OCI-LY3 (cell line): ENCODE results near the gene MAPT.

Experiments
- H2AFZ ChIP-seq: fragments of 200-600, 300-600 bp; shearing (Covaris generic); 2 replicates; pipeline ENCODE4 v1.6.0; 2014; ENCODE audit warnings: antibody characterized with exemption, low read depth, low read length
- H3K27ac ChIP-seq: fragments of 200-600, 300-600 bp; sonication (generic); 2 replicates; pipeline ENCODE4 v1.5.1; 2014; ENCODE audit warnings: mild to moderate bottlenecking, low read length, moderate library complexity, mixed read lengths
- H3K27me3 ChIP-seq: fragments of 200-600, 300-600 bp; sonication (generic); 2 replicates; pipeline ENCODE4 v1.6.1; 2014; ENCODE audit warnings: low read depth, low read length, mixed read lengths
- H3K36me3 ChIP-seq: fragments of 200-600, 300-600 bp; sonication (generic); replicated peaks from 2 replicates; pipeline ENCODE3; 2014; ENCODE audit warnings: low read depth, low read length, mixed read lengths
- H3K4me1 ChIP-seq: fragments of 300-600, 200-600 bp; sonication (generic); 2 replicates; pipeline ENCODE4 v1.6.1; 2014; ENCODE audit warnings: low read length, mixed read lengths
- H3K4me2 ChIP-seq: fragments of 200-600, 300-600 bp; sonication (generic); 2 replicates; pipeline ENCODE4 v1.6.1; 2014; ENCODE audit warnings: low read length, mixed read lengths
- H3K4me3 ChIP-seq: fragments of 300-600, 200-600 bp; sonication (generic); 2 replicates; pipeline ENCODE4 v1.5.1; 2014; ENCODE audit warnings: antibody characterized with exemption, mild to moderate bottlenecking, low read length, moderate library complexity
- H3K79me2 ChIP-seq: fragments of 300-600, 200-600 bp; shearing (Covaris generic); 2 replicates; pipeline ENCODE4 v1.6.1; 2014; ENCODE audit warnings: mild to moderate bottlenecking, low read length, mixed read lengths
- H3K9ac ChIP-seq: fragments of 300-600, 200-600 bp; shearing (Covaris generic); 2 replicates; pipeline ENCODE4 v1.6.0; 2014; ENCODE audit warnings: mild to moderate bottlenecking, low read length, moderate library complexity
- H3K9me3 ChIP-seq: fragments of 200-600, 300-600 bp; shearing (Covaris generic); 2 replicates; pipeline ENCODE4 v1.6.1; 2014; ENCODE audit warnings: low read length, mixed read lengths; ENCODE audit not compliant: insufficient read depth
- H4K20me1 ChIP-seq: fragments of 200-600, 300-600 bp; sonication (generic); 2 replicates; pipeline ENCODE4 v1.6.1; 2016; ENCODE audit warnings: low read length, mixed read lengths; ENCODE audit not compliant: insufficient read depth
- CTCF ChIP-seq: fragments of 200-600, 300-600 bp; sonication (generic); IDR thresholded peaks from 2 replicates; pipeline ENCODE4 v1.5.1; 2014; ENCODE audit warnings: antibody characterized with exemption, low read length, low read depth
- EZH2phosphoT487 ChIP-seq: fragments of 200-600 bp; shearing (Covaris generic); IDR thresholded peaks from 2 replicates; pipeline ENCODE4 v1.6.1; 2018; ENCODE audit warnings: antibody characterized with exemption, mixed run types, low read depth

The MAPT gene

GRCh38 chr17:45966606-45967280, 72.4 kb downstream of the MAPT start:
- no peak overlapping the region for H3K4me2 ChIP-seq
- H3K9ac ChIP-seq, result no peak overlapping the region
- H3K27ac ChIP-seq, result no peak overlapping the region
- H3K9me3 ChIP-seq, result no peaks in the 10 kb centered on the region
- H4K20me1 ChIP-seq, result no peaks in the 10 kb centered on the region
- TF ChIP-seq CTCF (no peak), EZH2phosphoT487 (no peak)
- peaks cover 25% of the 10 kb centered on the region for H3K27me3 ChIP-seq
- H3K79me2 ChIP-seq, result no peaks in the 10 kb centered on the region
- no peak overlapping the region for H3K4me3 ChIP-seq
- no peak overlapping the region for H2AFZ ChIP-seq
- H3K36me3 ChIP-seq, result no peaks in the 10 kb centered on the region
- H3K4me1 ChIP-seq, result no peaks in the 10 kb centered on the region

GRCh38 chr17:45967378-45967777, 73.0 kb downstream of the MAPT start:
- H3K79me2 ChIP-seq, result no peaks in the 10 kb centered on the region
- H3K27me3 ChIP-seq, result peaks cover 26% of the 10 kb centered on the region
- no peak overlapping the region for H3K9ac ChIP-seq
- no peak overlapping the region for H3K4me2 ChIP-seq
- no peaks in the 10 kb centered on the region for H4K20me1 ChIP-seq
- no peaks in the 10 kb centered on the region for H3K36me3 ChIP-seq
- no peaks in the 10 kb centered on the region for H3K9me3 ChIP-seq
- no peaks in the 10 kb centered on the region for H3K4me1 ChIP-seq
- H2AFZ ChIP-seq, result no peak overlapping the region
- no peak overlapping the region for H3K4me3 ChIP-seq
- TF ChIP-seq EZH2phosphoT487 (no peak), CTCF (no peak)
- no peak overlapping the region for H3K27ac ChIP-seq

- Histone ChIP-seq H3K27ac (no peak overlapping the region), H3K4me1 (no peaks in the 10 kb centered on the region), H4K20me1 (no peaks in the 10 kb centered on the region), H2AFZ (no peak overlapping the region), H3K79me2 (no peaks in the 10 kb centered on the region), H3K4me3 (no peak overlapping the region), H3K9ac (no peak overlapping the region), H3K36me3 (no peaks in the 10 kb centered on the region), H3K27me3 (peaks cover 28% of the 10 kb centered on the region), H3K9me3 (no peaks in the 10 kb centered on the region), H3K4me2 (no peak overlapping the region)
- TF ChIP-seq EZH2phosphoT487 (no peak), CTCF (no peak)
Observed at GRCh38 chr17:45968732-45969131, 74.4 kb downstream of the MAPT start.

GRCh38 chr17:45969726-45970125, 75.4 kb downstream of the MAPT start:
- no peak overlapping the region for H3K4me3 ChIP-seq
- peaks cover 2% of the 10 kb centered on the region for H3K4me1 ChIP-seq
- H3K27ac ChIP-seq, result no peak overlapping the region
- H4K20me1 ChIP-seq, result no peaks in the 10 kb centered on the region
- no peak overlapping the region for H2AFZ ChIP-seq
- TF ChIP-seq EZH2phosphoT487 (no peak), CTCF (no peak)
- H3K79me2 ChIP-seq, result no peaks in the 10 kb centered on the region
- no peak overlapping the region for H3K4me2 ChIP-seq
- no peaks in the 10 kb centered on the region for H3K9me3 ChIP-seq
- H3K27me3 ChIP-seq, result peaks cover 28% of the 10 kb centered on the region
- no peak overlapping the region for H3K9ac ChIP-seq
- H3K36me3 ChIP-seq, result no peaks in the 10 kb centered on the region
